Transverse colon (tissue), 4 donors: ENCODE results near the gene TBX5.
"Not testable (repeated sequence)": the region's sequence is repeated elsewhere in the genome, so short reads cannot be mapped to it uniquely, and the experiment has no call there.

ENCODE experiments used
- EP300 ChIP-seq: sonication (generic); formaldehyde crosslinking; IDR thresholded peaks from one replicate; pipeline ENCODE4 v1.6.1; 2017; ENCODE audit warnings: antibody characterized with exemption, low read depth
- POLR2A ChIP-seq: fragments of 450-650 bp; IDR thresholded peaks from one replicate; pipeline ENCODE4 v1.6.1; 2016; ENCODE audit warnings: antibody characterized with exemption, mild to moderate bottlenecking, moderate library complexity
- POLR2AphosphoS5 ChIP-seq, 3 donors: sonication (generic); formaldehyde crosslinking; IDR thresholded peaks; one replicate each; pipeline ENCODE4 v1.6.1; 2016; ENCODE audit warnings: antibody characterized with exemption in 3 of 3
- TF ChIP-seq, protein P1 (sequence below), 5 experiments: fragments of 200-600 bp in 3 of 5; fragments of 450-650 bp in 2 of 5; sonication (generic) in 3 of 5; IDR thresholded peaks; 1 replicate in 2 of 5; 2 replicates in 3 of 5; pipeline ENCODE4 v1.5.1; 2016 to 2017; ENCODE audit warnings: antibody characterized with exemption in 5 of 5, inconsistent platforms in 3 of 5, mild to moderate bottlenecking in 2 of 5, moderate library complexity in 1 of 5

- TF ChIP-seq, protein P1, sequence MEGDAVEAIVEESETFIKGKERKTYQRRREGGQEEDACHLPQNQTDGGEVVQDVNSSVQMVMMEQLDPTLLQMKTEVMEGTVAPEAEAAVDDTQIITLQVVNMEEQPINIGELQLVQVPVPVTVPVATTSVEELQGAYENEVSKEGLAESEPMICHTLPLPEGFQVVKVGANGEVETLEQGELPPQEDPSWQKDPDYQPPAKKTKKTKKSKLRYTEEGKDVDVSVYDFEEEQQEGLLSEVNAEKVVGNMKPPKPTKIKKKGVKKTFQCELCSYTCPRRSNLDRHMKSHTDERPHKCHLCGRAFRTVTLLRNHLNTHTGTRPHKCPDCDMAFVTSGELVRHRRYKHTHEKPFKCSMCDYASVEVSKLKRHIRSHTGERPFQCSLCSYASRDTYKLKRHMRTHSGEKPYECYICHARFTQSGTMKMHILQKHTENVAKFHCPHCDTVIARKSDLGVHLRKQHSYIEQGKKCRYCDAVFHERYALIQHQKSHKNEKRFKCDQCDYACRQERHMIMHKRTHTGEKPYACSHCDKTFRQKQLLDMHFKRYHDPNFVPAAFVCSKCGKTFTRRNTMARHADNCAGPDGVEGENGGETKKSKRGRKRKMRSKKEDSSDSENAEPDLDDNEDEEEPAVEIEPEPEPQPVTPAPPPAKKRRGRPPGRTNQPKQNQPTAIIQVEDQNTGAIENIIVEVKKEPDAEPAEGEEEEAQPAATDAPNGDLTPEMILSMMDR (IDR thresholded peaks at IDR 0.05) = not testable (repeated sequence)
- not testable (repeated sequence) for TF ChIP-seq POLR2A; EP300; POLR2AphosphoS5 (IDR thresholded peaks at IDR 0.05)
Measured at GRCh38 chr12:114349239-114349638, 56.7 kb downstream of the TBX5 start.
